Ishikawa (cell line): ENCODE measurements around the gene FRMD5.

Experiments
- EP300 ChIP-seq: IDR thresholded peaks from 2 replicates; pipeline ENCODE4 v1.6.1; 2012; ENCODE audit warnings: borderline replicate concordance
- TAF1 ChIP-seq: IDR thresholded peaks from 2 replicates; pipeline ENCODE4 v1.6.1; 2012; ENCODE audit warnings: low read depth, mild to moderate bottlenecking
- TCF12 ChIP-seq: IDR thresholded peaks from 2 replicates; pipeline ENCODE4 v1.6.1; 2012; ENCODE audit warnings: low read depth
- TF ChIP-seq, protein P1 (sequence below): IDR thresholded peaks from 2 replicates; pipeline ENCODE4 v1.6.1; 2012
- TF ChIP-seq, protein P2 (sequence below): IDR thresholded peaks from 2 replicates; pipeline ENCODE4 v1.6.1; 2012

DNA sequence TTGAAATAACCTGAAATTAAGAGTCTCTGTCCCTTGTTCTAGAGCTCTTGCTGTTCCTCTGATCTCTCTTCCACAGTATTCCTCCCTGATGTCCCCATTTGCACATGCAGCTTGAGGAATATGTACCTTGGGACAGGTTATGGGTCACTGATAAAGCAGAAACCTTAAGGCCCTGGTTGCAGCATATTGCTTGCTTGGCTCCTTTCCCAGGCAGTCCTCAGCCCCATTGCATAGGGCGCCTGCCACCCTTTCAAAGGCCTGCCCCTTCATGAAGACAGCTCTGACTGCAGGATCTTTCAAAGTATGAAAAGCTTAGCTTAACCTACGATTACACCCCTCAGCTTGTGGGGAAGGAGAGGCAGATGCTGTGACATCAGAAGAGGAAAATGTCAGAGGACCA lies 316.6 kb downstream of the FRMD5 start:
- TF ChIP-seq EP300, result no peak
- TF ChIP-seq, protein P1, sequence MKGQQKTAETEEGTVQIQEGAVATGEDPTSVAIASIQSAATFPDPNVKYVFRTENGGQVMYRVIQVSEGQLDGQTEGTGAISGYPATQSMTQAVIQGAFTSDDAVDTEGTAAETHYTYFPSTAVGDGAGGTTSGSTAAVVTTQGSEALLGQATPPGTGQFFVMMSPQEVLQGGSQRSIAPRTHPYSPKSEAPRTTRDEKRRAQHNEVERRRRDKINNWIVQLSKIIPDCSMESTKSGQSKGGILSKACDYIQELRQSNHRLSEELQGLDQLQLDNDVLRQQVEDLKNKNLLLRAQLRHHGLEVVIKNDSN, result no peak
- TF ChIP-seq, protein P2, sequence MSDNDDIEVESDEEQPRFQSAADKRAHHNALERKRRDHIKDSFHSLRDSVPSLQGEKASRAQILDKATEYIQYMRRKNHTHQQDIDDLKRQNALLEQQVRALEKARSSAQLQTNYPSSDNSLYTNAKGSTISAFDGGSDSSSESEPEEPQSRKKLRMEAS, result no peak
- no peak for TF ChIP-seq TCF12
- TF ChIP-seq TAF1, result no peak
